Mesenchymal stem cell (in vitro differentiated cells and primary cell): Measurements from ENCODE around the gene OR11L1.

ENCODE experiments used
- DNase-seq: peaks from one replicate; pipeline ENCODE4 v3.0.0-alpha.2; 2013
- H2AFZ ChIP-seq: one replicate; pipeline ENCODE4 v1.6.1; 2013; ENCODE audit warnings: low read depth, mild to moderate bottlenecking, control low read depth, inconsistent platforms, low read length, moderate library complexity
- H2AK5ac ChIP-seq: 2 replicates; pipeline ENCODE4 v1.6.1; 2013; ENCODE audit warnings: low read length, moderate library complexity, mild to moderate bottlenecking, inconsistent platforms; ENCODE audit not compliant: severe bottlenecking
- H2BK120ac ChIP-seq: one replicate; pipeline ENCODE4 v1.6.1; 2013; ENCODE audit warnings: low read depth, mild to moderate bottlenecking, inconsistent platforms, low read length, moderate library complexity
- H2BK12ac ChIP-seq, 2 experiments: one replicate each; pipeline ENCODE4 v1.6.1; 2013; ENCODE audit warnings: inconsistent platforms in 2 of 2, low read length in 2 of 2, mild to moderate bottlenecking in 2 of 2, moderate library complexity in 2 of 2, control low read depth in 1 of 2
- H2BK15ac ChIP-seq: one replicate; pipeline ENCODE4 v1.6.1; 2013; ENCODE audit warnings: mild to moderate bottlenecking, low read depth, inconsistent platforms; ENCODE audit not compliant: poor library complexity, severe bottlenecking
- H2BK5ac ChIP-seq: 2 replicates; pipeline ENCODE4 v1.6.1; 2013; ENCODE audit warnings: low read depth, mild to moderate bottlenecking, low read length, control low read depth, inconsistent platforms; ENCODE audit not compliant: poor library complexity, severe bottlenecking
- H3K14ac ChIP-seq, 2 experiments: one replicate each; pipeline ENCODE4 v1.6.1; 2013; ENCODE audit warnings: inconsistent platforms in 2 of 2, low read length in 2 of 2, control low read depth in 1 of 2, mild to moderate bottlenecking in 1 of 2, moderate library complexity in 1 of 2
- H3K18ac ChIP-seq, 2 experiments: one replicate each; pipeline ENCODE4 v1.6.1; 2013; ENCODE audit warnings: inconsistent platforms in 2 of 2, low read length in 2 of 2, control low read depth in 1 of 2, low read depth in 1 of 2, mild to moderate bottlenecking in 1 of 2
- H3K23ac ChIP-seq, 2 experiments: one replicate each; pipeline ENCODE4 v1.6.1; 2013; ENCODE audit warnings: inconsistent platforms in 2 of 2, low read length in 2 of 2, mild to moderate bottlenecking in 2 of 2, moderate library complexity in 2 of 2, control low read depth in 1 of 2
- H3K27ac ChIP-seq: 2 replicates; pipeline ENCODE4 v1.5.1; 2013; ENCODE audit warnings: mild to moderate bottlenecking, moderate library complexity, low read length, control low read depth, inconsistent platforms; ENCODE audit not compliant: poor library complexity, severe bottlenecking
- H3K27me3 ChIP-seq, 2 experiments: 2 replicates each; pipeline versions ENCODE4 v1.6.1 to v1.7.0; 2013; ENCODE audit warnings: low read length in 2 of 2, mild to moderate bottlenecking in 2 of 2, moderate library complexity in 2 of 2, control low read depth in 1 of 2, inconsistent platforms in 1 of 2; ENCODE audit not compliant: control insufficient read depth in 1 of 2, insufficient read depth in 1 of 2
- H3K36me3 ChIP-seq, 2 experiments: 2 replicates each; pipeline versions ENCODE4 v1.6.1 to v1.7.0; 2013; ENCODE audit warnings: low read length in 2 of 2, control low read depth in 1 of 2, inconsistent platforms in 1 of 2, low read depth in 1 of 2, mild to moderate bottlenecking in 1 of 2; ENCODE audit not compliant: insufficient read depth in 2 of 2, control insufficient read depth in 1 of 2
- H3K4ac ChIP-seq, 2 experiments: one replicate each; pipeline ENCODE4 v1.6.1; 2013; ENCODE audit warnings: inconsistent platforms in 2 of 2, low read length in 2 of 2, mild to moderate bottlenecking in 2 of 2, moderate library complexity in 2 of 2, control low read depth in 1 of 2, low read depth in 1 of 2
- H3K4me1 ChIP-seq: 2 replicates; pipeline ENCODE4 v1.6.1; 2013; ENCODE audit warnings: low read depth, low read length, control low read depth; ENCODE audit not compliant: control insufficient read depth, insufficient read depth
- H3K4me2 ChIP-seq: 2 replicates; pipeline ENCODE4 v1.6.1; 2013; ENCODE audit warnings: low read length, mild to moderate bottlenecking, inconsistent platforms; ENCODE audit not compliant: poor library complexity, severe bottlenecking
- H3K4me3 ChIP-seq, 2 experiments: 2 replicates each; pipeline versions ENCODE4 v1.5.1 to v1.7.0; 2013; ENCODE audit warnings: low read length in 2 of 2, mild to moderate bottlenecking in 2 of 2, control low read depth in 1 of 2, low read depth in 1 of 2; ENCODE audit not compliant: insufficient read depth in 1 of 2
- H3K79me1 ChIP-seq: replicated peaks from 2 replicates; pipeline ENCODE4 v1.6.1; 2013; ENCODE audit warnings: mild to moderate bottlenecking, control low read depth, low read length, inconsistent platforms; ENCODE audit not compliant: poor library complexity, severe bottlenecking
- H3K9ac ChIP-seq: 2 replicates; pipeline ENCODE4 v1.7.0; 2013; ENCODE audit warnings: mild to moderate bottlenecking, low read length, moderate library complexity
- H3K9me3 ChIP-seq: 2 replicates; pipeline ENCODE4 v1.7.0; 2013; ENCODE audit warnings: mild to moderate bottlenecking, low read length; ENCODE audit not compliant: control insufficient read depth
- H4K8ac ChIP-seq: one replicate; pipeline ENCODE4 v1.6.1; 2013; ENCODE audit warnings: inconsistent platforms, mild to moderate bottlenecking, low read length, moderate library complexity
- H4K91ac ChIP-seq: one replicate; pipeline ENCODE4 v1.6.1; 2013; ENCODE audit warnings: mild to moderate bottlenecking, low read length, inconsistent platforms
- WGBS: methylation state at CpG from one replicate; pipeline ENCODE4 v1.1.7; 2013; ENCODE audit warnings: mixed read lengths; 5-methylcytosine and 5-hydroxymethylcytosine counted together

Gene OR11L1

GRCh38 chr1:247822060-247822459, 19.6 kb downstream of the OR11L1 start:
- Histone ChIP-seq H3K23ac (no peak overlapping the region), H3K18ac (no peak overlapping the region), H3K27ac (no peak overlapping the region), H3K9me3 (peaks cover 10% of the 10 kb centered on the region), H4K91ac (no peak overlapping the region), H3K4me3 (no peak overlapping the region), H3K27me3 (no peaks in the 10 kb centered on the region), H3K14ac (no peak overlapping the region), H2BK12ac (no peak overlapping the region), H4K8ac (no peak overlapping the region), H2AK5ac (no peak overlapping the region), H3K4me1 (no peaks in the 10 kb centered on the region), H3K4ac (no peak overlapping the region), H3K79me1 (no peaks in the 10 kb centered on the region), H3K4me2 (no peak overlapping the region), H2BK15ac (no peak overlapping the region), H2AFZ (no peak overlapping the region), H2BK120ac (no peak overlapping the region), H3K36me3 (no peaks in the 10 kb centered on the region), H2BK5ac (no peak overlapping the region), H3K9ac (no peak overlapping the region)
- WGBS = no CpG with 5 or more reads among the region's 2 CpGs
- no peak for DNase-seq

- WGBS = 24% methylated on average over 2 of the region's 2 CpGs
- Histone ChIP-seq H3K36me3 (no peaks in the 10 kb centered on the region), H4K8ac (no peak overlapping the region), H2BK5ac (no peak overlapping the region), H3K9me3 (peaks cover 22% of the 10 kb centered on the region), H3K14ac (no peak overlapping the region), H3K4me3 (no peak overlapping the region), H2BK12ac (no peak overlapping the region), H3K9ac (no peak overlapping the region), H3K79me1 (no peaks in the 10 kb centered on the region), H2BK15ac (no peak overlapping the region), H2AK5ac (no peak overlapping the region), H4K91ac (no peak overlapping the region), H3K4ac (no peak overlapping the region), H2BK120ac (no peak overlapping the region), H2AFZ (no peak overlapping the region), H3K4me2 (no peak overlapping the region), H3K27ac (no peak overlapping the region), H3K27me3 (no peaks in the 10 kb centered on the region), H3K23ac (no peak overlapping the region), H3K18ac (no peak overlapping the region), H3K4me1 (no peaks in the 10 kb centered on the region)
- DNase-seq = no peak
Observed at GRCh38 chr1:247812637-247813036, 29.1 kb downstream of the OR11L1 start.

GRCh38 chr1:247797518-247797917, 44.2 kb downstream of the OR11L1 start:
- no peak overlapping the region for H4K8ac ChIP-seq
- 17% methylated on average over 2 of the region's 2 CpGs for WGBS

More at GRCh38 chr1:247797518-247797917, 44.2 kb downstream of the OR11L1 start:
- H4K91ac ChIP-seq = no peak overlapping the region
- H2AK5ac ChIP-seq = no peak overlapping the region
- no peaks in the 10 kb centered on the region for H3K4me1 ChIP-seq
- no peak overlapping the region for H3K27ac ChIP-seq
- H3K27me3 ChIP-seq = no peaks in the 10 kb centered on the region
- no peak overlapping the region for H2AFZ ChIP-seq
- no peak overlapping the region for H3K23ac ChIP-seq
- H3K4me3 ChIP-seq = no peak overlapping the region
- H3K4me2 ChIP-seq = no peak overlapping the region
- no peak overlapping the region for H3K9ac ChIP-seq
- no peak for DNase-seq
- H3K14ac ChIP-seq = no peak overlapping the region
- H2BK120ac ChIP-seq = no peak overlapping the region
- H3K36me3 ChIP-seq = no peaks in the 10 kb centered on the region
- peaks cover 25% of the 10 kb centered on the region for H3K9me3 ChIP-seq
- no peak overlapping the region for H2BK12ac ChIP-seq
- no peak overlapping the region for H2BK5ac ChIP-seq
- H3K18ac ChIP-seq = no peak overlapping the region
- no peak overlapping the region for H3K4ac ChIP-seq
- no peaks in the 10 kb centered on the region for H3K79me1 ChIP-seq
- H2BK15ac ChIP-seq = no peak overlapping the region
